ENCODE data around the gene CFAP251.

CFAP251 gene

DNA sequence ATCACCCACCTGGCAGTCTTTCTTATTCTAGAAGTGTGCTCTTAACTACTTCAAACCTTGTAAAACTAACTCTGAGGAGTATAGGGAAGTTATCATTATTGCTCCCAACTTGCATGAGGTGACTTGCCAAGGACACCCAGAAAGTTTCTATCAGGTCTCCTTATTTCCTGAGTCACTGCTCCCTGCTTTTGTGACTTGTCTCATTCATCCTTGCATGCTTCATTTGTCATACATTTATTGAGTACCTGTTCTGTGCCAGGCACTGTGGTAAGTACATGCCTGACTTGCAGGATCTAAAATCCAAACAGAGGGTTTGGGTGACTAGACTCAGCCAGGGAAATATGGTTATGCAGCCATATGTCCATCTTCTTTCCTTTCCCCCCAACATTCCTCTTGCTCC lies 25.5 kb downstream of the CFAP251 start:
- DNase-seq (ENCODE audit: low read depth in 2 of 2) = no peak

DNA sequence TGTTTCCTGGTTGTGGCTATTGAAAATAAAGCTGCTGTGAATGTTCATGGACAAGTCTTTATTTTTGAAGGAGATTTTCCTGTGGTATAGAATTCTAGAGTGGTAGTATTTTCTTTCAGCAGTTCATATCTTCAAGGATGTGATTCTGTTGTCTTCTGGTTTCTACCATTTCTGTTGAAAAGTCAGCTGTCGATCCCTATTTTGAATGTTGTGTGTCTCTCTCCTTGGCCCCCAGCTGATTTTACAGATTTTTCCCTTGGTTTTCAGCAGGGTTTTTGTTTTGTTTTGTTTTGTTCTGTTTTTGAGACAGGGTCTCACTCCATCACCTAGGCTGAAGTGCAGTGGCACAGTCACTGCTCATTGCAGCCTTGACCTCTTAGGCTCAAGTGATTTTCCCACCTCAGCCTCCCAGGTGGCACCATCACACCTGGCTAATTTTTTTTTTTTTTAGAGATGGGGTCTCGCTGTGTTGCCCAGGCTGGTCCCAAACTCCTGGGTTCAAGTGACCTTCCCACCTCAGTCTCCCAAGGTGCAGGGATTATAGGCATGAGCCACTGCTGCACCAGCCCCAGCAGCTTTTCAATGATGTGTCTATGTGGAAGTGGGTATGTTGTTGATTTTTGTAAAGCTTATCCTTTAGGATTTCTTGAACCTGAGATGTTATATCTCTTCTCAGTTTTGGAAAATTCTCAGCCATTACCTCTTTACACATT lies 28.1 kb downstream of the CFAP251 start:
- no peak for DNase-seq (ENCODE audit: low read depth in 2 of 2)

GRCh38 chr12:121947981-121948380 lies 29.6 kb downstream of the CFAP251 start:
- DNase-seq (ENCODE audit: low read depth in 2 of 2) = no peak

DNA sequence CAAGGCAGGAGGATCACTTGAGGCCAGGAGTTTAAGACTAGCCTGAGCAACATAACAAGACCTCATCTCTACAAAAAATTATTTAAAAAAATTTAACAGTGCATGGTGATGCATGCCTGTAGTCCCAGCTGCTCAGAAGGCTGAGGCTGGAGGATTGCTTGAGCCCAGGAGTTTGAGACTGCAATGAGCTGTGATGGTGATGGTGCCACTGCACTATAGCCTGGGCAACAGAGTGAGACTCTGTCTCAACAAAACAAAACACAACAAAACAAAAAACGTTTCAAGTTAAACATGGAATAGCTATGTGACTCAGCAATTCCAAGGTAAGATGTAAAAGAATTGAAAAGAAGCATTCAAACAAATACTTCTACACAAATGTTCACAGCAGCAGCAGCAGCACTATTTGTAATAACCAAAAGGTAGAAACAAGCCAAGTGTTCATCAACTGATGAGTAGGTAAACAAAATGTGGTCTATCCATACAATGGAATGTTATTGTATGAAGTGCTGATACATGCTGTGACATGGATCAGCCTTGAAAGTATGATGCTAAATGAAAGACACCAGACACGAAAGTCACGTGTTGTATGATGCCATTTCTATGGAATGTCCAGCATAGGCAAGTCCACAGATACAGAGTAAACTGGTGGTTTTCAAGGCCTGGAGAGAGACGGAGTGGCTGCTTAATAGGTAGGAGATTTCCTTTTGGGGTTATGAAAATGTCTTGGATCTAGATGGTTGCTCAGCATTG lies 31.4 kb downstream of the CFAP251 start:
- DNase-seq (ENCODE audit: low read depth in 2 of 2) = no peak

DNA sequence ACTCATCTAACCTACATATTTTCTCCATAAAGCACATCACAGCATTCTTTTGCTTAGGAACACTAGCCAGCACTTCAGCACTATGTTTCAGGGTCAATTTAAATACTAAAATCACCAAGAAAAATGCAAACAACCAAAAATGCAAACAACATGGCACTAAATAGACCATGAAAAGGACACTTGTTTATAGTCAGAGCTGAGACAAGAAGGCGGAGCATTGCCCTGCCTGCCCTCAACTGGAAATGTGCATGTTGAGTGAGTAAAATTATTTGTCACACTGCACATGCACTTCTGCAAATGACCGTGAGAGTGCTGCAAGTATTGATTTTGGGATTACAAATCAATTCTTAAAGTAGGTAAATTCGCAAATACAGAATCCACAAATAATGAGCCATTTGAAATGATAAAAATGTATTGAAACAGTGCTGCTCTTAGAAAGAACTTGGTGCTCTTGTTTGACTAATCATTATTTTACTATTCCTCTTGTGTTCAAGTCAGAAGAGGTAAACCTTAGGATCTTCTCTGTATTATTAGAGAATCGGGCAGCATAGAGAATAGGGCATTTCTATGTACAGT lies 34.8 kb downstream of the CFAP251 start:
- DNase-seq (ENCODE audit: low read depth in 2 of 2) = no peak

GRCh38 chr12:121953695-121954094 lies 35.3 kb downstream of the CFAP251 start:
- no peak for DNase-seq (ENCODE audit: low read depth in 2 of 2)

DNA sequence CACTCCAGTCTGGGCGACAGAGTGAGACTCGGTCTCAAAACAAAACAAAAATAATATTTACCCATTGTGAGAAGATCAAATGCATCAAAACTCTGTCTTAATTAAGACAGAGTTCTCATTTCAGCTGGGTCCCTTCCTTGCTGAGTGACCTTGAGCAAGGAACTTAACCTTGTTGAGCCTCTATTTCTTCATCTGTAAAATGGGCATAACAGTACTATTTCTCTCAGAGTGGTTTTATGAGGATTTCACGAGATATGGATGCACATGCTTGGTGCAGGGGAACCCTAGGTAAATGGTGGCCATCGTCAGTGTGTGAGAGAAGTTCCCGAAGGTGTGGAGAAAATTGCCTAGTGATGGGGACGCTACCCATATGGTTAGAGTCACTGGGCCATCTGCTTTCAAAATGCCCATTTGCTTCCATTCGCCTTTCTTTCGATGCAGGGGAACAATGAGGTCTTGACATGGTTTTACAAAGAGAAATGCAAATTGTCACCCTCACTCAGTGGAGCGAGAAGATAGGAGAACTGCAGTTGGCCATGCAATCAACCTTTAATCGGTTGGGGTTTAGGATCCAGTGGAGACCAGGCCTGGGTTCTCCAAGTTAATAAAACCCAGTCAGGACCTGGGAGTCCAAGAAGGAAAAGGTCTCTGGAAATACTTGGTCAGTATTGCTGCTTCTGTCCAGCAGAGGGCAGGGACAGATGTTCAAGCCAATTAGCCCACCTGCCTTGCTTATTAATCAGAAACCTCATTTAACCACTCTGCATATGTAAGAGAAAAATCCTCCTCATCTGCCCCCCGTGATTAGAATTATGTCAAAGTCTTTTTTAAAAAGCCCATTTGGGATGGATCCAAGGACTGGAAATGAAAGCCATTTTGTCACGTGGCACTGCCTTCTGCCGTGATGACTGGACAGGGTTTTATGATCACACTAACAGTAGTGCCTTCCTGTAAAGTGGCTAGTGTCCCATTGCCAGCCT lies 37.2 kb downstream of the CFAP251 start:
- DNase-seq (ENCODE audit: low read depth in 2 of 2) = no peak

GRCh38 chr12:121957861-121958515 lies 39.6 kb downstream of the CFAP251 start:
- no peak for DNase-seq (ENCODE audit: low read depth in 2 of 2)

GRCh38 chr12:121958541-121959240 lies 40.3 kb downstream of the CFAP251 start:
- no peak for DNase-seq (ENCODE audit: low read depth in 2 of 2)

- DNase-seq (ENCODE audit: low read depth in 2 of 2) = no peak
Measured at GRCh38 chr12:121960541-121960940, 42.1 kb downstream of the CFAP251 start.

GRCh38 chr12:121961195-121961879 lies 42.9 kb downstream of the CFAP251 start:
- no peak for DNase-seq (ENCODE audit: low read depth in 2 of 2)

DNA sequence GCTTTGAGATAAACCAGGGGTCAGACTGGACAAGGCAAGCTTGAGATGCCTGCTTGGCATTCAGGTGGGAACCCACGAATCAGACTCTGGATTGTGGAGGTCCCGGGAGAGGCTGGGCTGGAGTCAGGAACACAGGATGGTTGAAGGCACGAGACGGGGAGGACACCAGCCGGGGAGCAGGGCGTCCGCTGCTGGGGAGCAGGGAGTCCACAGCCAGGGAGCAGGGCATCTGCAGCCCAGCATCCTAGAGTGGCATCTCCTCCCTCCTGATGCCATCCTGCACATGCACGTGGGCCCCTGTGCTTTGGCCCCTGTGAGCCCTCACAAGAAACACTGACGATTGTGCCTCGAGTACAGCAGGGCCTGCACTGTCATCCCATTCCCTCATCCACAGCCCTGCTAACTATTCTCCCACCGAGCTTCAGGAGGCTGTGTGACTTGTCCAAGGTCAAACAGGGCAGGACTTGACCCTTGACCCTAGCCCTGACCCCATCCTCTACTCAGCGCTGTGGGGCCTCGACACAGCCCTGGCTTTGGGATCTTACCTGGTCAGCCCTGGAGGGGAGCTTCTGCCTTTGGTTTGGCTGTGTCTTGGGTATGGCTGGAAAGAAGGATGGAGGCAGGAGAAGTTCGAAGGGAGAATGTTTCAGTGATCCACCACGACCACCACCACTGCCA lies 45.1 kb downstream of the CFAP251 start:
- no peak for DNase-seq (ENCODE audit: low read depth in 2 of 2)

GRCh38 chr12:121964813-121965643 lies 46.6 kb downstream of the CFAP251 start:
- no peak for DNase-seq (ENCODE audit: low read depth in 2 of 2)

DNA sequence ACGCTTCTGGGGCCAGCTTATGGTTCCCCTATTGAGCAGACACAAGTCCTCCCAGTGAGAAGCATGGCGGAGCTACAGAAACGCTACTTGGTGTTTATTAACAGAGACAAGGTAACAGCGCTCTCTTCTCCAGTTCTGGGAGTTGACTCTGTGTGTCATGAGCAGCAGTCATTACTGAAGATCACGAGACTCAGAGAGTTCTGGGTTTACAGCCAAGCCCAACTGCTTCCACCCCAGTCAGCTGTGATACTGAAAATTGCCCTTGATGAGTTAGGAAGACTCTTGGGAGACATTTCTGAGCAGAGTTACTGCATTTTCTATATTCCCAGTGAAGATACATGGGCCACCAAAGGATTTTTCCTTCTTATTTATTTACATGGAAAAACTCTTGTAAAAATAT lies 48.6 kb downstream of the CFAP251 start:
- no peak for DNase-seq (ENCODE audit: low read depth in 2 of 2)

DNA sequence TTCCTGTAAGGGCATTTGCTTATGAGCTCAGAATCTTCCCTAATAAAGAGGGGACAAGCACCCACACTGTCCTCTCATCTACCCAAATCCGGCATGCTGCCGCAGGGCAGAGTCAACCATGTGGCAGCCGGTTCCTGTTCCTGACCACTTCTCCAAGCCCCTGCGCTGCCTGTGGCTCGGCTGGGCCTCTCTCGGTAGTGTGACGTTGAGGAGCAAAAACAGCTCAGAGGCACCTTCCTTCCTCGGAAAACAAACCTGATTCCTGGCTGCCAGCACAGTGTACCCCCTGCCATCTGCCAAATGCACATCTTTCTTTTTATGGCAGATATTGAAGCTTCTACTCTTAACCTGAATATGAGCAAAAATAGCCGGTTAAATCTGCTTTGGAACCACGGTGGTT lies 50.5 kb downstream of the CFAP251 start:
- DNase-seq (ENCODE audit: low read depth in 2 of 2) = no peak

- DNase-seq (ENCODE audit: low read depth in 2 of 2) = no peak
Measured at GRCh38 chr12:121969726-121970125, 51.3 kb downstream of the CFAP251 start.

GRCh38 chr12:121970581-121971300 lies 52.3 kb downstream of the CFAP251 start:
- DNase-seq (ENCODE audit: low read depth in 2 of 2) = no peak

All from stimulated activated CD4-positive, alpha-beta T cell treated with anti-CD3 and anti-CD28 coated beads, Interleukin-12 subunit alpha, Interleukin-12 subunit beta, amount 100 ng/mL, for 24 hours (primary cell).